PC-3 (cell line): ENCODE results near the gene PANK1.

ENCODE experiments used
- CTCF ChIP-seq: fragments of 300-600 bp; sonication (generic); conservative IDR thresholded peaks from 2 replicates; pipeline ENCODE4 v1.5.1; 2017; ENCODE audit warnings: antibody characterized with exemption, low read depth, mild to moderate bottlenecking, low read length
- EZH2 ChIP-seq: fragments of 300-600 bp; sonication (generic); IDR thresholded peaks from one replicate; pipeline ENCODE4 v1.6.1; 2017; ENCODE audit warnings: antibody characterized with exemption, mild to moderate bottlenecking, low read length; ENCODE audit not compliant: unreplicated experiment
- EZH2phosphoT487 ChIP-seq: fragments of 300-600 bp; sonication (generic); IDR thresholded peaks from 2 replicates; pipeline ENCODE4 v1.6.1; 2018; ENCODE audit warnings: mild to moderate bottlenecking, antibody characterized with exemption, low read length, borderline replicate concordance

GRCh38 chr10:89574368-89574767 is 70.7 kb downstream of the PANK1 start:
- no peak for TF ChIP-seq CTCF
- TF ChIP-seq EZH2phosphoT487: no peak
- no peak for TF ChIP-seq EZH2
